H9 (cell line): ENCODE results near the gene UBE3C. TPM values are rescaled to one million over a fixed set of nuclear protein-coding genes. Genes with fewer than 3 reads are reported as not detected.

Experiments used
- DNase-seq: peaks from one replicate; pipeline ENCODE4 v3.0.0-alpha.2; 2017
- H2AFZ ChIP-seq: one replicate; pipeline ENCODE4 v1.6.1; 2013; ENCODE audit warnings: mild to moderate bottlenecking, low read length, control low read depth, moderate library complexity
- H2AK5ac ChIP-seq: 2 replicates; pipeline ENCODE4 v1.6.1; 2013; ENCODE audit warnings: low read length, control low read depth, mixed read lengths; ENCODE audit not compliant: insufficient read length
- H2BK120ac ChIP-seq: one replicate; pipeline ENCODE4 v1.6.1; 2013; ENCODE audit warnings: low read depth, mild to moderate bottlenecking, low read length, control low read depth, inconsistent platforms; ENCODE audit not compliant: poor library complexity, severe bottlenecking
- H2BK12ac ChIP-seq: 2 replicates; pipeline ENCODE4 v1.6.1; 2013; ENCODE audit warnings: low read length, control low read depth, mixed read lengths, low read depth; ENCODE audit not compliant: insufficient read length
- H2BK15ac ChIP-seq: 2 replicates; pipeline ENCODE4 v1.6.1; 2013; ENCODE audit warnings: low read depth, low read length, control low read depth
- H2BK20ac ChIP-seq: one replicate; pipeline ENCODE4 v1.6.1; 2013; ENCODE audit warnings: low read depth, mild to moderate bottlenecking, low read length, control low read depth, inconsistent platforms; ENCODE audit not compliant: poor library complexity, severe bottlenecking
- H2BK5ac ChIP-seq: 2 replicates; pipeline ENCODE4 v1.6.1; 2013; ENCODE audit warnings: low read length, control low read depth, mixed read lengths; ENCODE audit not compliant: insufficient read length
- H3K14ac ChIP-seq: 2 replicates; pipeline ENCODE4 v1.6.1; 2013; ENCODE audit warnings: low read length, control low read depth; ENCODE audit not compliant: insufficient read depth
- H3K18ac ChIP-seq: 2 replicates; pipeline ENCODE4 v1.6.1; 2013; ENCODE audit warnings: low read depth, mild to moderate bottlenecking, mixed read lengths, low read length, control low read depth; ENCODE audit not compliant: insufficient read length
- H3K23ac ChIP-seq: 2 replicates; pipeline ENCODE4 v1.6.1; 2013; ENCODE audit warnings: low read length, control low read depth, mixed read lengths, low read depth; ENCODE audit not compliant: insufficient read length
- H3K23me2 ChIP-seq: 2 replicates; pipeline ENCODE4 v1.6.1; 2013; ENCODE audit warnings: low read depth, mild to moderate bottlenecking, mixed read lengths, low read length, control low read depth; ENCODE audit not compliant: insufficient read length, poor library complexity, severe bottlenecking
- H3K27ac ChIP-seq: 2 replicates; pipeline ENCODE4 v1.5.1; 2013; ENCODE audit warnings: low read length, control low read depth, mixed read lengths, low read depth; ENCODE audit not compliant: insufficient read length
- H3K27me3 ChIP-seq: 2 replicates; pipeline ENCODE4 v1.6.1; 2013; ENCODE audit warnings: low read length, control low read depth, inconsistent platforms; ENCODE audit not compliant: insufficient read depth
- H3K4ac ChIP-seq: 2 replicates; pipeline ENCODE4 v1.6.1; 2013; ENCODE audit warnings: low read depth, mild to moderate bottlenecking, control low read depth, inconsistent platforms, low read length, moderate library complexity
- H3K4me1 ChIP-seq: 2 replicates; pipeline ENCODE4 v1.6.1; 2013; ENCODE audit warnings: low read length, control low read depth, inconsistent platforms; ENCODE audit not compliant: insufficient read depth
- H3K4me2 ChIP-seq: 2 replicates; pipeline ENCODE4 v1.6.1; 2013; ENCODE audit warnings: low read length, control low read depth, mixed read lengths; ENCODE audit not compliant: insufficient read length, insufficient read depth
- H3K56ac ChIP-seq: 2 replicates; pipeline ENCODE4 v1.6.1; 2013; ENCODE audit warnings: low read depth, mild to moderate bottlenecking, mixed read lengths, low read length, control low read depth; ENCODE audit not compliant: insufficient read length
- H3K79me1 ChIP-seq: 2 replicates; pipeline ENCODE4 v1.6.1; 2013; ENCODE audit warnings: low read depth, mild to moderate bottlenecking, moderate library complexity, low read length, control low read depth, inconsistent platforms; ENCODE audit not compliant: insufficient read depth, poor library complexity, severe bottlenecking
- H3K79me2 ChIP-seq: 2 replicates; pipeline ENCODE4 v1.6.1; 2013; ENCODE audit warnings: low read length, control low read depth, inconsistent platforms; ENCODE audit not compliant: insufficient read depth
- H3K9ac ChIP-seq: 2 replicates; pipeline ENCODE4 v1.6.1; 2013; ENCODE audit warnings: low read length, control low read depth, mixed read lengths; ENCODE audit not compliant: insufficient read length; ENCODE audit errors: extremely low read depth
- H3K9me3 ChIP-seq: one replicate; pipeline ENCODE4 v1.6.1; 2013; ENCODE audit warnings: low read depth, low read length, inconsistent platforms; ENCODE audit not compliant: control insufficient read depth
- H3T11ph ChIP-seq: one replicate; pipeline ENCODE4 v1.6.1; 2013; ENCODE audit warnings: mild to moderate bottlenecking, low read length, control low read depth, inconsistent platforms
- H4K20me1 ChIP-seq: one replicate; pipeline ENCODE4 v1.6.1; 2013; ENCODE audit not compliant: control insufficient read depth, insufficient read length, insufficient read depth
- H4K5ac ChIP-seq: 2 replicates; pipeline ENCODE4 v1.6.1; 2013; ENCODE audit warnings: low read depth, mild to moderate bottlenecking, mixed read lengths, low read length, control low read depth; ENCODE audit not compliant: insufficient read length
- H4K8ac ChIP-seq: replicated peaks from 2 replicates; pipeline ENCODE4 v1.6.1; 2013; ENCODE audit warnings: low read length, control low read depth, mixed read lengths, low read depth; ENCODE audit not compliant: insufficient read length
- H4K91ac ChIP-seq: 2 replicates; pipeline ENCODE4 v1.6.1; 2013; ENCODE audit warnings: low read depth, mild to moderate bottlenecking, moderate library complexity, mixed read lengths, low read length, control low read depth; ENCODE audit not compliant: insufficient read length
- H3K27ac Mint-ChIP-seq, 3 experiments: 2 replicates in 2 of 3; 3 replicates in 1 of 3; pipeline ENCODE4 v1.8.0; 2020 to 2021; ENCODE audit warnings: mixed read lengths in 3 of 3, mild to moderate bottlenecking in 1 of 3, moderate library complexity in 1 of 3
- H3K27me3 Mint-ChIP-seq: 2 replicates; pipeline ENCODE4 v1.8.0; 2021; ENCODE audit warnings: low read depth, mild to moderate bottlenecking, moderate library complexity, mixed read lengths
- H3K36me3 Mint-ChIP-seq, 3 experiments: 2 replicates in 2 of 3; 3 replicates in 1 of 3; pipeline ENCODE4 v1.8.0; 2020 to 2021; ENCODE audit warnings: low read depth in 3 of 3, mixed read lengths in 3 of 3; ENCODE audit not compliant: insufficient read depth in 1 of 3
- H3K4me1 Mint-ChIP-seq, 2 experiments: 2 replicates each; pipeline ENCODE4 v1.8.0; 2020; ENCODE audit warnings: mixed read lengths in 2 of 2
- H3K4me3 Mint-ChIP-seq, 2 experiments: 2 replicates in 1 of 2; 3 replicates in 1 of 2; pipeline ENCODE4 v1.8.0; 2020 to 2021; ENCODE audit warnings: mild to moderate bottlenecking in 2 of 2, mixed read lengths in 2 of 2, moderate library complexity in 1 of 2
- H3K9me3 Mint-ChIP-seq, 2 experiments: 2 replicates in 1 of 2; 3 replicates in 1 of 2; pipeline ENCODE4 v1.8.0; 2020; ENCODE audit warnings: mild to moderate bottlenecking in 2 of 2, mixed read lengths in 2 of 2, moderate library complexity in 1 of 2
- CTCF ChIP-seq: fragments of 200-600 bp; sonication (generic); conservative IDR thresholded peaks from 3 replicates; pipeline ENCODE4 v1.8.0; 2021; ENCODE audit warnings: antibody characterized with exemption, mild to moderate bottlenecking
- WGBS: extraction: QIAGEN DNeasy Blood & Tissue Kit; methylation state at CpG from one replicate; pipeline ENCODE4 v1.1.7; 2013; ENCODE audit warnings: missing lambda C conversion rate, low lambda C conversion rate, mixed read lengths; ENCODE audit not compliant: insufficient read length; ENCODE audit errors: extremely low coverage; 5-methylcytosine and 5-hydroxymethylcytosine counted together
- total RNA-seq: library from RNA; stranded (reverse); gene quantifications from 2 replicates; pipeline ENCODE4 v1.2.1, GENCODE V29; 2021

UBE3C gene
- total RNA-seq, 1 experiment from 2014 or later: 63.3 TPM

GRCh38 chr7:157295338-157295737, 156.6 kb downstream of the UBE3C start:
- Histone ChIP-seq H3K4me1 (no peaks in the 10 kb centered on the region), H2BK120ac (no peak overlapping the region), H3K27ac (no peak overlapping the region), H4K20me1 (no peaks in the 10 kb centered on the region), H2BK15ac (no peak overlapping the region), H2AFZ (no peak overlapping the region), H2BK5ac (no peak overlapping the region), H3K23me2 (no peaks in the 10 kb centered on the region), H3K79me1 (no peaks in the 10 kb centered on the region), H3K9me3 (no peaks in the 10 kb centered on the region), H3K27me3 (no peaks in the 10 kb centered on the region), H4K5ac (no peak overlapping the region), H3K4me2 (no peak overlapping the region), H3K18ac (no peak overlapping the region), H4K91ac (no peak overlapping the region), H3K23ac (no peak overlapping the region), H2BK20ac (no peak overlapping the region), H3K4ac (no peak overlapping the region), H3T11ph (no peak overlapping the region), H3K56ac (no peak overlapping the region), H3K14ac (no peak overlapping the region), H2BK12ac (no peak overlapping the region), H3K79me2 (no peaks in the 10 kb centered on the region), H4K8ac (no peak overlapping the region), H2AK5ac (no peak overlapping the region), H3K9ac (no peak overlapping the region)
- WGBS: no CpG with 5 or more reads among the region's 12 CpGs
- Mint-ChIP-seq H3K27me3 (no peaks in the 10 kb centered on the region; the same call in 1 of the 2 replicates), H3K4me3 (no peak overlapping the region), H3K9me3 (peaks cover 4 to 6% of the 10 kb centered on the region in 2 experiments; a peak in 2 of 5 replicates), H3K36me3 (peaks cover 0 to 6% (median 0%) of the 10 kb centered on the region in 3 experiments; a peak in 2 of 7 replicates), H3K27ac (no peak overlapping the region), H3K4me1 (peaks cover 9 to 24% of the 10 kb centered on the region in 2 experiments)
- TF ChIP-seq CTCF: no peak
- no peak for DNase-seq
